ENCODE measurements around the gene GLP1R. TPM values are rescaled to one million over a fixed set of nuclear protein-coding genes. Genes with fewer than 3 reads are reported as not detected.

GLP1R gene
- total and polyA plus RNA-seq, 8 donors = 0.26 to 0.85 (median 0.67) TPM; not detected in 1

DNA sequence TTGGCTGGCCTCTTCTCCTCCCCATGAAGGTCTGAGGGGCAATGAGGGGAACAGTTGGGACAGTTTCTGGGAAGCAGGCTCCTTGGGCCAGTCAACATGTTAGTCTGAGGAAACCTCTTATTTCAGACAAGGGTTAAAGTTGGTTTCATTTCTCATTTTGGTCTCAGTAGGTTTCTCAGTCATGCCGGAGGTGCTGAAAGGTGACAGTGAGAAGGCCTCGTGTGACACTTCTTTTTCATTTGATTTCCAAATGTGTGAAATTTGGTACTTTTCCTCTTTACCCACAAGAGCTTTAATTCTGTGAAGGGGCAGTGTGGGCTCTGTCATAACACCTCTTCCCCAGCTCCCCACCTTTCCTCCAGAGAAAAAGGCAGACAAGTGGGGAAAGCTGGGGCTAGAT lies 7.5 kb upstream of the GLP1R start:
- no peaks in the 10 kb centered on the region for H3K4me1 ChIP-seq
- no peaks in the 10 kb centered on the region for H3K36me3 ChIP-seq
- ATAC-seq (no peak), DNase-seq (no peak)
- no peaks in the 10 kb centered on the region for H3K9me3 ChIP-seq
- intact Hi-C loops (cut with DNase I) = no loop called here
- no peak overlapping the region for H3K4me3 ChIP-seq
- TF ChIP-seq, protein P1, sequence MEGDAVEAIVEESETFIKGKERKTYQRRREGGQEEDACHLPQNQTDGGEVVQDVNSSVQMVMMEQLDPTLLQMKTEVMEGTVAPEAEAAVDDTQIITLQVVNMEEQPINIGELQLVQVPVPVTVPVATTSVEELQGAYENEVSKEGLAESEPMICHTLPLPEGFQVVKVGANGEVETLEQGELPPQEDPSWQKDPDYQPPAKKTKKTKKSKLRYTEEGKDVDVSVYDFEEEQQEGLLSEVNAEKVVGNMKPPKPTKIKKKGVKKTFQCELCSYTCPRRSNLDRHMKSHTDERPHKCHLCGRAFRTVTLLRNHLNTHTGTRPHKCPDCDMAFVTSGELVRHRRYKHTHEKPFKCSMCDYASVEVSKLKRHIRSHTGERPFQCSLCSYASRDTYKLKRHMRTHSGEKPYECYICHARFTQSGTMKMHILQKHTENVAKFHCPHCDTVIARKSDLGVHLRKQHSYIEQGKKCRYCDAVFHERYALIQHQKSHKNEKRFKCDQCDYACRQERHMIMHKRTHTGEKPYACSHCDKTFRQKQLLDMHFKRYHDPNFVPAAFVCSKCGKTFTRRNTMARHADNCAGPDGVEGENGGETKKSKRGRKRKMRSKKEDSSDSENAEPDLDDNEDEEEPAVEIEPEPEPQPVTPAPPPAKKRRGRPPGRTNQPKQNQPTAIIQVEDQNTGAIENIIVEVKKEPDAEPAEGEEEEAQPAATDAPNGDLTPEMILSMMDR (IDR thresholded peaks at IDR 0.05) = no peak
- peaks cover 5 to 31% of the 10 kb centered on the region in 2 donors for H3K27me3 ChIP-seq
- H3K27ac ChIP-seq = no peak overlapping the region

DNA sequence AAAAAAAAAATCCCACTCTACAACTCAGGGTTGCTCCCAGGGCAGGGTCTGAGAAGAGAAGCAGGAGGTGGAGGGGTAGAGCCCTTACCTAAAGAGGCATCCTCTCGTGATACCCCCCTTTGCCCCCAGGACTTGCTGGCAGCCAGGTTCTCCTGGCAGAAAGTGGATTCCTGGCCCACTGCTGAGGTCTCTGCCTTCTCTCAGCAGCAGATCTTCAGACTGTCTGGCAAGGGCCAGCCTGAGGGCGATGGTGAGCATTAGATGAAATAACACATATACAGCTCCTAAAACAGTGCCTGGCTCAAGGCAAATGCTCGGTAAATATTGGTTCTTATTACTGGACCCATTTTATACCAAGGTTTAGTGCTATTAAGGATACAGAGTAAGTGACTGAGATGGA lies 4.8 kb upstream of the GLP1R start:
- intact Hi-C loops (cut with DNase I) = no loop called here
- Histone ChIP-seq H3K27me3 (peaks cover 17 to 31% of the 10 kb centered on the region in 2 donors), H3K4me3 (no peak overlapping the region), H3K27ac (no peak overlapping the region), H3K9me3 (no peaks in the 10 kb centered on the region), H3K36me3 (no peaks in the 10 kb centered on the region), H3K4me1 (peaks cover 2 to 6% of the 10 kb centered on the region in 2 donors)
- ATAC-seq (no peak), DNase-seq (no peak)
- TF ChIP-seq, protein P1 (IDR thresholded peaks at IDR 0.05) = no peak

DNA sequence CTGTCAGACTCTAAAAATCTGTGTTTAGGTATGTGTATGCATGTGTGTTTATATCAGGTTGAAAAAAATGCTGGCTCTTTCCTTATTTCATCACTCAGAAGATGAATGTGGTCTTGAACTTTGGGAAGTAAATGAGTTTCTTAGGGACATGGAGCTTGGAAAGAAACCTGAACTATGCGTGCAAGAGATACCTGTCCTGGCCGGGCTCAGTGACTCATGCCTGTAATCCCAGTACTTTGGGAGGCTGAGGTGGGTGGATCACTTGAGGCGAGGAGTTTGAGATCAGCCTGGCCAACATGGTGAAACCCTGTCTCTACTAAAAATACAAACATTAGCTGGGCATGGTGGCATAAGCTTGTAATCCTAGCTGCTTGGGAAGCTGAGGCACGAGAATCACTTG lies 4.4 kb upstream of the GLP1R start:
- TF ChIP-seq, protein P1 (IDR thresholded peaks at IDR 0.05) = no peak
- no peak for ATAC-seq
- H3K27me3 ChIP-seq = peaks cover 21 to 33% of the 10 kb centered on the region in 2 donors

DNA sequence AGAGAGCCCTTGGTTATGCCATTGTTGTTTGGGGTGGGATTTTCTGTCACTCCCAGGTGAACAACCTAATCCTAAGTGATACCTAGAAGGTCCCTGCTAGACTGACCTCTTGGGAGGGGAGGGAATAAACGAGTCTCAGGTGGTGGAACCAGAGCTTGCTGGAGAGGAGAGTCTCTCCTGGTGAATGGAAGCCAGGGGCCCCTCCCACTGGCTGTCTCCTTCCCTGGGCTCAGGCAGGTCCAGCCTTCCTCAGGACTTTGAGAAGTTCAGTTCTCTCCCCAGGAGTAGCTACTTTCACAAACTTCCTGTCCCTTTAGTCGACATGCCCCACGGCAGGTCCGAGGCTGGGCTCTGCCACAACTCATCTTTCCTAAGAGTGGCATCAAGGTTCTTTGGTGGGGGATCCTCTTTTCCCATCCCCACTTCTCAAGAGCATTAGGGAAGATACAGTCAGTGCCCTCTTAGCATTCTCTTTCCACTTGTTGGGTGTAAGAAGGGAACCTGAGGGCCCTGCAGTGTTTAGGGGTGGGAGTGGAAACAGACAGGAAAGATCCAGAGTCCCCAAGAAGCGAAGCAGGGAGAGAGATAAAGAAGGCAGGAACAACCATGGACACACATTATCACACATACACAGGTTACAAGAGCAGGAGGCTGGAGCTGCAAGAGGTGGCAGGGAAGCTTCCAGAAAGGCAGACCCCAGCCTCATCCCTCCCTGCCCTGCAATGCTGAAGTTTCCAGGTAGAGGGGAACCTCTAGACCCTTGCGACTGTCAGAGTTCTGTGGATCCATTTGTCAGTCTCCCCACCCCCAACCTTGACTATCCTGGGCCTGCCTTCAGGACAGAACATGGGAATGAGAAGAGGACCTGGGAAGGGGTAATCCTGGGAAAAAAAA lies 900 bp upstream of the GLP1R start:
- ATAC-seq = no peak
- no peak overlapping the region for H3K4me3 ChIP-seq
- H3K4me1 ChIP-seq = peaks cover 4 to 12% of the 10 kb centered on the region in 2 donors
- no peak for DNase-seq
- intact Hi-C loops (cut with DNase I) = no loop called here
- no peak overlapping the region for H3K27ac ChIP-seq
- TF ChIP-seq, protein P1 (IDR thresholded peaks at IDR 0.05) = no peak
- H3K27me3 ChIP-seq = peaks cover 29 to 44% of the 10 kb centered on the region in 2 donors
- H3K36me3 ChIP-seq = no peaks in the 10 kb centered on the region
- H3K9me3 ChIP-seq = no peaks in the 10 kb centered on the region

More for the DNA sequence above, 4.4 kb upstream of the GLP1R start:
- H3K27ac ChIP-seq = no peak overlapping the region
- no peak overlapping the region for H3K4me3 ChIP-seq
- no peaks in the 10 kb centered on the region for H3K9me3 ChIP-seq
- H3K36me3 ChIP-seq = no peaks in the 10 kb centered on the region
- no peak for DNase-seq
- intact Hi-C loops (cut with DNase I) = no loop called here
- peaks cover 4 to 10% of the 10 kb centered on the region in 2 donors for H3K4me1 ChIP-seq

DNA sequence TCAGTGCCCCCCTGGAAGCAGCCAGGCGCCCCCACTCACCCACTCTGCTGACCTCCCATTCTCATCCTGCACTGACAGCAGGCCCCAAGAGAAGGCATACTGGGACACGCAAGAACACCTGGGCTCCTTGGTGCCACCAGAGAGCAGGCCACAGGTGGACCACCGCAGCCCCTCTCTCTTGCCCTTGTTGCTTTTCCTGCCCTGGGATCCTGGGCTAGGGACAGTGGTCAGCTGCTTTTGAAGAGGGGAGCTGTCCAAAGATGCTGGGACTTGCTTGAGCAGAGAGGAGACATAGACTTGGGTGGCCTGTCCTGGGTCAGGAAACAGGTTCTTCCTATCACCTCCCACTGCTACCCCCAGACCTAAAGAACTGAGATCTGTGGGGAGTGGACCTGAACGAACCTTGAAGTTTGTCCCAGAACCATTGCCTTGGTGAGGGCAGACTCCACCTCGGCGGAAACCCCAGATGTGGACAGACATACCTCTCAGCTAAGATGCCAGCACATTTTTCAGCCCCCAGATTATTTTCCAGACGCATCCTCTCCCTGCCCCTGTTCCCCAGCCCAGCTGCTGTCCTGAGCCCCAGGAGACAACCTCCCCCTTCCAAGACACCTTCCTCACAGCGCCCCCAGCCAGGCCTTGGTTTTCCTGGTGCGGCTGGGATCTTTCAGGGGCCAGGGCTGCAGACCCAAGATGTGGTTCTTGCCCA lies 1.1 kb downstream of the GLP1R start:
- ATAC-seq = no peak
- Histone ChIP-seq H3K36me3 (no peaks in the 10 kb centered on the region), H3K27me3 (peaks cover 29 to 44% of the 10 kb centered on the region in 2 donors), H3K9me3 (no peaks in the 10 kb centered on the region), H3K4me3 (no peak overlapping the region), H3K27ac (no peak overlapping the region), H3K4me1 (peaks cover 4 to 12% of the 10 kb centered on the region in 2 donors)
- intact Hi-C loops (cut with DNase I) = no loop called here
- TF ChIP-seq, protein P1 (IDR thresholded peaks at IDR 0.05) = no peak
- no peak for DNase-seq
